NB4 (cell line): Measurements from ENCODE around the gene SPATS2.

Experiments used
- DNase-seq: peaks from one replicate; pipeline ENCODE4 v3.0.0; 2010; ENCODE audit warnings: low read depth
- H3K4me3 ChIP-seq: one replicate; pipeline ENCODE4 v1.5.1; 2011; ENCODE audit warnings: mild to moderate bottlenecking, low read depth, low read length, moderate library complexity
- CTCF ChIP-seq: IDR thresholded peaks from one replicate; pipeline ENCODE4 v1.5.1; 2012; ENCODE audit warnings: low read depth, low read length
- MYC ChIP-seq: IDR thresholded peaks from 2 replicates; pipeline ENCODE4 v1.6.1; 2011; ENCODE audit warnings: low read depth, low read length
- POLR2A ChIP-seq: IDR thresholded peaks from 2 replicates; pipeline ENCODE4 v1.6.1; 2011; ENCODE audit warnings: mild to moderate bottlenecking; ENCODE audit not compliant: insufficient read length; ENCODE audit errors: extremely low read depth
- TF ChIP-seq, protein P1 (sequence below): IDR thresholded peaks from 2 replicates; pipeline ENCODE4 v1.6.1; 2011; ENCODE audit warnings: low read depth, low read length

The SPATS2 gene

DNA sequence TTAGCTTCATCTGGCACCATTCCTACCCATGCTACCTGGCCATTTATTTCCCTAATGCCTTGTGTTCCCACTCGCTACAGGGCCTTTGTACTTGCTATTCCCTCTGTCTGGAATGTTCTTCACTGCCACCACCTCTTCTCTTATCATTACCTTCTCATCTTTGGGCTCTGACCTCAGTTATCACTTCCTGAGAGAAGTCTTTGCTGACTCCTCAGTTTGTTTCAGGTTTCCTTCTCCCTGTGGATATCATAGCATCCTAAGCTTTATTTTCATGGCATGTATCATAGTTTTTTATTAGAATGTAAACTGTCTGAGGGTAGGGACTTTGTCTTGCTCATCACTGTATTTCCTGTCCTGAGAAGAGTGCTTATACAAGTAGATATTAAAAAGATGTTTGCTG is 29.7 kb downstream of the SPATS2 start:
- H3K4me3 ChIP-seq: no peak overlapping the region
- no peak for TF ChIP-seq POLR2A
- no peak for TF ChIP-seq CTCF
- TF ChIP-seq, protein P1, sequence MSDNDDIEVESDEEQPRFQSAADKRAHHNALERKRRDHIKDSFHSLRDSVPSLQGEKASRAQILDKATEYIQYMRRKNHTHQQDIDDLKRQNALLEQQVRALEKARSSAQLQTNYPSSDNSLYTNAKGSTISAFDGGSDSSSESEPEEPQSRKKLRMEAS: no peak
- TF ChIP-seq MYC: no peak
- DNase-seq: no peak

GRCh38 chr12:49400304-49400703 is 33.0 kb downstream of the SPATS2 start:
- no peak overlapping the region for H3K4me3 ChIP-seq
- no peak for DNase-seq
- no peak for TF ChIP-seq MYC
- no peak for TF ChIP-seq POLR2A
- TF ChIP-seq, protein P1: no peak
- TF ChIP-seq CTCF: no peak

DNA sequence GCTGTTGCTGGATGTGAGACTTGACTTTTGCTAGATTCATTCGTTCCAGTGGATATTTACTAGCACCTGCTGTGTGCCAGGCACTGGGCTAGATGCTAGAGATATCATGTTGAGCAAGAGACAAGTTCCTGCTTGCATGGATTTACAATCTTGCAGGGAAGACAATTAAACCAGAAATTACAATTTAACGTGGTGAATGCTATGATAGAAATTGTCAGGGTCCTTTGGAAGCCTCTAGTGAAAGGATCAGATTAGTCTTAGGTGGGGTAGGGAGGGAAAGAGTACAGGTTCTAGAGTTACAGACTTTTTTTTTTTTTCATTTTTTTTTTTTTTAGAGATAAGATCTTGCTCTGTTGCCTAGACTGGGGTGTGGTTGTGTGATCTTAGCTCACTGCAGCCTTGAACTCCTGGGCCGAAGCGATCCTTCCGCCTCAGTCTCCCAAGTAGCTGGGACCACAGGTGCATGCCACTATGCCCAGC is 36.7 kb downstream of the SPATS2 start:
- DNase-seq: peak; percentile 37
- TF ChIP-seq, protein P1: no peak
- TF ChIP-seq MYC (no peak), CTCF (no peak), POLR2A (no peak)
- no peak overlapping the region for H3K4me3 ChIP-seq

GRCh38 chr12:49404956-49405355 is 37.7 kb downstream of the SPATS2 start:
- no peak for DNase-seq
- TF ChIP-seq, protein P1: no peak
- no peak for TF ChIP-seq MYC
- TF ChIP-seq POLR2A: no peak
- TF ChIP-seq CTCF: no peak
- no peak overlapping the region for H3K4me3 ChIP-seq

DNA sequence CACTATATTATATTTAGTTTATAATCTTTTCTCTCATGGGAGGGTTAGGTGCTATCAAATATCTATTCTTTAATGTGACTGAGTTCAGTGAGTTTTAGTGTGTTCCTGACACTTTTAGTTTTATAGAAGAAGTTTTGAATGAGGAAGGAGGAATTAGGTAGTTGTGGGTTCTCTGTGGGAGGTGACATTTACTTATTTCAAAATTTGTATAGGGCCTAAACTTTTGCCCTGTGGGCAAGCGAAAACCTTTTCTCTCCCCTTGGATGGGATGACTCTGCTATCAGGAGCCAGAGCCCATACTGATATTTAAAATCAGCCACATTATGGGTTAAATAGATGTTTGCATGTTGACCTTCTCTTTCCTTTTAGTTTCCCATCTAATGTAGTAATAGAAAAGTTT is 43.6 kb downstream of the SPATS2 start:
- H3K4me3 ChIP-seq: no peak overlapping the region
- TF ChIP-seq MYC (no peak), CTCF (no peak), POLR2A (no peak)
- TF ChIP-seq, protein P1: no peak
- DNase-seq: peak; percentile 59
